Subcutaneous abdominal adipose tissue (tissue), 5 donors: ENCODE results near the gene TGFBR3.

Experiments used
- H3K27ac ChIP-seq: one replicate; pipeline ENCODE4 v1.7.0; 2013; ENCODE audit warnings: low read depth, mild to moderate bottlenecking, inconsistent platforms, low read length, moderate library complexity
- H3K27me3 ChIP-seq, 5 donors: one replicate each; pipeline ENCODE4 v1.7.0; 2013; ENCODE audit warnings: low read length in 5 of 5, inconsistent platforms in 1 of 5; ENCODE audit not compliant: control insufficient read depth in 5 of 5, insufficient read depth in 4 of 5
- H3K36me3 ChIP-seq, 5 donors: one replicate each; pipeline ENCODE4 v1.7.0; 2013; ENCODE audit warnings: low read length in 5 of 5; ENCODE audit not compliant: control insufficient read depth in 5 of 5, insufficient read depth in 5 of 5
- H3K4me1 ChIP-seq, 5 donors: one replicate each; pipeline ENCODE4 v1.7.0; 2013; ENCODE audit warnings: low read length in 5 of 5, mild to moderate bottlenecking in 3 of 5, moderate library complexity in 1 of 5; ENCODE audit not compliant: control insufficient read depth in 5 of 5, insufficient read depth in 5 of 5
- H3K4me3 ChIP-seq, 5 donors: one replicate each; pipeline ENCODE4 v1.7.0; 2013; ENCODE audit warnings: low read length in 5 of 5, low read depth in 1 of 5
- H3K9ac ChIP-seq, 5 donors: one replicate each; pipeline ENCODE4 v1.7.0; 2013; ENCODE audit warnings: low read length in 5 of 5, mild to moderate bottlenecking in 4 of 5, moderate library complexity in 3 of 5
- H3K9me3 ChIP-seq, 5 donors: one replicate each; pipeline ENCODE4 v1.7.0; 2013; ENCODE audit warnings: low read length in 5 of 5; ENCODE audit not compliant: control insufficient read depth in 5 of 5
- donor health status: healthy.
- donor health status: healthy.
- donor health status: healthy.
- donor health status: healthy.
- donor health status: healthy.

Gene TGFBR3

GRCh38 chr1:91725989-91726721, 159.8 kb downstream of the TGFBR3 start:
- Histone ChIP-seq H3K4me1 (peaks cover 9 to 51% (median 32%) of the 10 kb centered on the region in 5 donors), H3K9ac (no peak overlapping the region), H3K27ac (peak overlapping the region; percentile 74), H3K36me3 (peaks cover 18 to 53% (median 40%) of the 10 kb centered on the region in 5 donors), H3K27me3 (no peaks in the 10 kb centered on the region), H3K4me3 (no peak overlapping the region), H3K9me3 (no peaks in the 10 kb centered on the region)

GRCh38 chr1:91725618-91725988, 160.3 kb downstream of the TGFBR3 start:
- Histone ChIP-seq H3K36me3 (peaks cover 21 to 58% (median 44%) of the 10 kb centered on the region in 5 donors), H3K27ac (peak overlapping the region; percentile 74), H3K4me1 (peaks cover 6 to 45% (median 26%) of the 10 kb centered on the region in 5 donors), H3K9ac (no peak overlapping the region), H3K27me3 (no peaks in the 10 kb centered on the region), H3K9me3 (no peaks in the 10 kb centered on the region), H3K4me3 (no peak overlapping the region)

DNA sequence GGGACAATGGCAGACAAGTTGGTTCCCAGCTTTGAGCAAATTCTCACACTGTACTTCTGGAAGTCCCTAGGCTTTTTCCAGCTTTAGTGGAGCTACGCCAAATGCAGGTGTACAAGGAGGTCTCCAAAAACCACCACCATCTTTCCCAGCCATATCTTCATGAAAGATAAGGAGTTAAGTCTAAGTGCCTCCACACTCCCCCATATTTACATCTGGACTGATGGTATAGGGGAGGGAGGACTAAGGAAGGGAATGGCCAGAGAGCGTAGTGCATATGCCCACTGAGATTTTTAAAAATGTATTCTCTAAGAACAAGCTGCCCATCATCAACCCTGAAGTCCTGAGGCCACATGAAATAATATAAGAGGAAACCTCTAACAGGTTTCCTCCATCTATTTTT, 161.3 kb downstream of the TGFBR3 start:
- Histone ChIP-seq H3K9me3 (no peaks in the 10 kb centered on the region), H3K27me3 (no peaks in the 10 kb centered on the region), H3K4me1 (peaks cover 5 to 44% (median 22%) of the 10 kb centered on the region in 5 donors), H3K36me3 (peaks cover 27 to 63% (median 48%) of the 10 kb centered on the region in 5 donors), H3K4me3 (no peak overlapping the region), H3K9ac (no peak overlapping the region), H3K27ac (peak overlapping the region; percentile 74)

GRCh38 chr1:91724231-91724630, 161.7 kb downstream of the TGFBR3 start:
- Histone ChIP-seq H3K27ac (peak overlapping the region; percentile 40), H3K9ac (no peak overlapping the region), H3K9me3 (no peaks in the 10 kb centered on the region), H3K4me3 (no peak overlapping the region), H3K4me1 (peaks cover 5 to 48% (median 22%) of the 10 kb centered on the region in 5 donors), H3K27me3 (no peaks in the 10 kb centered on the region), H3K36me3 (peaks cover 27 to 63% (median 48%) of the 10 kb centered on the region in 5 donors)

DNA sequence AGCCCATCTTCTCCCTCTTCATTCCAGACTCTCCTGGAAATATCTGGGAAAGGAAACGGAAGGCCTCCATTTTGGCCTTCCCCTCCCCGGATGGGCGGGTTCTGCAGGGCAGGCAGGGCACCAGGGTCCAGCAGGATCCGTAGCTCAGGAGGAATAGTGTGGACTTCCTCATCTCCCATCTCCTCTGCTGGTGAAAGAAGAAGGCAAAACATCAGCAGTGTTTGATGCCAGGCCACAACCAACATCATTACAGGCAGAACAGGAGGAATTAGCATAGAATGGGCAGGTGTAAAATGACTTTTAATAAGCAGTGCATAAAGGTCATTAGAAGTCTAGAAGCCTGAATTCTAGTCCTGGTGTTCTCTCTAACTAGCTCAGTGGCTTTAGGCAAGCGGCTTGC, 165.9 kb downstream of the TGFBR3 start:
- peak overlapping the region; percentile 52 for H3K27ac ChIP-seq
- H3K4me1 ChIP-seq, result peaks cover 0 to 18% (median 1%) of the 10 kb centered on the region in 5 donors
- no peak overlapping the region for H3K4me3 ChIP-seq
- H3K36me3 ChIP-seq, result peaks cover 42 to 74% (median 60%) of the 10 kb centered on the region in 5 donors
- no peaks in the 10 kb centered on the region for H3K9me3 ChIP-seq
- H3K9ac ChIP-seq, result peak overlapping the region in 1 of 5 donors; percentile 15
- no peaks in the 10 kb centered on the region for H3K27me3 ChIP-seq

DNA sequence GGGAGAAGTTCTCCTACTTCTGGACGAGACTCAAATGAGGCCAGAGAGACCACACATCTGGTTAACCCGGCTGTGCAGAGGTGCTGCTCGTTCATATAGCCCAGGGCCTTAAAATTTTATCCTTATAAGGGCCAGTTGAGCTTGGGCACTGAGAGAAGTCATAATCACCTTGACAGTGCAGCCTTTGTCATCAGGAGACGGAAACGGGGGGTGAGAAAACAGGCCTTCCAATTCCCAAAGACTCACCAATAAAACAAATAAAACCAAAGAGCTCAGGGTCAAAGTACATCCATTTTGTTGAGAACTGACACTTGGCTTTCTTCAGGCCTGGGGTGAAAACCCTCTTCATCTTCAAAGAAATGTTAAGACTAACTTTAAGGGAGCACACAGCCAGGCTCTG, 167.1 kb downstream of the TGFBR3 start:
- Histone ChIP-seq H3K36me3 (peaks cover 48 to 78% (median 66%) of the 10 kb centered on the region in 5 donors), H3K27ac (peak overlapping the region; percentile 52), H3K4me3 (no peak overlapping the region), H3K9me3 (no peaks in the 10 kb centered on the region), H3K27me3 (no peaks in the 10 kb centered on the region), H3K9ac (no peak overlapping the region), H3K4me1 (peaks cover 0 to 9% (median 0%) of the 10 kb centered on the region in 5 donors)

- Histone ChIP-seq H3K36me3 (peaks cover 48 to 78% (median 66%) of the 10 kb centered on the region in 5 donors), H3K27ac (peak overlapping the region; percentile 52), H3K9ac (no peak overlapping the region), H3K9me3 (no peaks in the 10 kb centered on the region), H3K4me1 (peaks cover 0 to 13% (median 4%) of the 10 kb centered on the region in 5 donors), H3K4me3 (no peak overlapping the region), H3K27me3 (no peaks in the 10 kb centered on the region)
Observed at GRCh38 chr1:91718368-91718767, 167.6 kb downstream of the TGFBR3 start.

GRCh38 chr1:91717839-91718238, 168.1 kb downstream of the TGFBR3 start:
- no peaks in the 10 kb centered on the region for H3K9me3 ChIP-seq
- H3K36me3 ChIP-seq, result peaks cover 48 to 78% (median 66%) of the 10 kb centered on the region in 5 donors
- H3K27me3 ChIP-seq, result no peaks in the 10 kb centered on the region
- no peak overlapping the region for H3K9ac ChIP-seq
- peaks cover 0 to 18% (median 9%) of the 10 kb centered on the region in 5 donors for H3K4me1 ChIP-seq
- peak overlapping the region; percentile 16 for H3K27ac ChIP-seq
- H3K4me3 ChIP-seq, result no peak overlapping the region

DNA sequence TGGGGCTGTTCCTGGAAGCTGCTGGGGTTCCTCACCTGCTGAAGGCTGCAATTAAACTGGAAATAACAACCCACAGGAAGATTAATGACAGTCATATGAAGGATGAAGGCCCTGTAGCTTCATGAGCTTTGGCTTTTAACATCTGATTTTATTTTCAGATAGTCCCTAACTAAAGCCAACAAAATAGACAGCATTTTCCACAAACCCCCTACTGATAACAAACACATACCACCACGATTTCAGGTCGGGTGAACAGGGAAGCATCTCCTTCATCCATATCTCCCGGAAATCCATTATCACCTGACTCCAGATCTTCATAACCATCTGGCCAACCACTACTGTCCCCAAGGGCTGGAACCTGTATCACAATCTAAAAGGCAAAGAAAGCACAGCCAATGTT, 169.6 kb downstream of the TGFBR3 start:
- peak overlapping the region; percentile 2 for H3K27ac ChIP-seq
- peaks cover 54 to 81% (median 71%) of the 10 kb centered on the region in 5 donors for H3K36me3 ChIP-seq
- no peak overlapping the region for H3K4me3 ChIP-seq
- H3K9ac ChIP-seq, result no peak overlapping the region
- H3K27me3 ChIP-seq, result no peaks in the 10 kb centered on the region
- peaks cover 0 to 28% (median 22%) of the 10 kb centered on the region in 5 donors for H3K4me1 ChIP-seq
- H3K9me3 ChIP-seq, result no peaks in the 10 kb centered on the region

DNA sequence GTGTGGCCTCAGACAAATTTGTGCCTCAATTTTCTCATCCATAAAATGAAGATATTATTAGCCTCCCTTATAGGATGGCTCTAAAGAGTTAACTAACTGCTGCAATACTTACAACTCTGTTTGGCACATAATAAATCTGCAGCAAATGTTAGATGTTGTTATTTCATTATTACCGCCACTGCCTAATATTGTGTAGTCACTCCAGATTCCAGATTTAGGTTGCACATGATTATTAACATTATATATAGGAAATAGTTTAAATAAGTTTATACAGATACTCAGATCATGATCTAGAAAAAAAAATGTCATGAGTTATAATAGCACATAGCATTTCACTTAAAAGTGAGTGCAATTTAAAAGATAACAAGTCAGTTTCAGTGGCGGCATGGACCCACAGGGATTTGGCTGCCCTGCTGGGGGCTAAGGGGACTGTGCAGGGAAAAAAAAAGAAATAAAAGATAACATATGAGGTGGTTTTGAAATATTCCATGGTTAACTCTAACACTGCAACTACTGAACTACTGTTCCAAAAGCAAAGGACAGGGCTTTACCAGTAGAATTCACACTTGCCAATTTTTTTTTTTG, 170.4 kb downstream of the TGFBR3 start:
- Histone ChIP-seq H3K4me1 (peaks cover 0 to 30% (median 22%) of the 10 kb centered on the region in 5 donors), H3K9me3 (no peaks in the 10 kb centered on the region), H3K9ac (no peak overlapping the region), H3K4me3 (no peak overlapping the region), H3K36me3 (peaks cover 55 to 81% (median 68%) of the 10 kb centered on the region in 5 donors), H3K27me3 (no peaks in the 10 kb centered on the region), H3K27ac (peak overlapping the region; percentile 2)
